Measurements from ENCODE around the gene MYH1.
"Not testable (repeated sequence)": the region's sequence is repeated elsewhere in the genome, so short reads cannot be mapped to it uniquely, and the experiment has no call there.

- not testable (repeated sequence) for TF ChIP-seq CTCF, POLR2A (IDR thresholded peaks at IDR 0.05)
Measured at GRCh38 chr17:10541179-10541578, 22.8 kb upstream of the MYH1 start.

All from right lobe of liver (tissue), 4 donors.